Cardiac muscle cell (in vitro differentiated cells and primary cell): ENCODE data around the gene HAUS1. TPM values are rescaled to one million over a fixed set of nuclear protein-coding genes. Genes with fewer than 3 reads are reported as not detected.

Experiments
- DNase-seq, 2 donors: peaks; one replicate each; pipeline versions ENCODE4 v3.0.0 to v3.0.0-alpha.2; 2010 to 2017; ENCODE audit warnings: low read depth in 1 of 2, low spot score in 1 of 2
- H3K27ac ChIP-seq: fragments of 200-600 bp; sonication (generic); 2 replicates; pipeline ENCODE4 v1.5.1; 2016
- H3K27me3 ChIP-seq: fragments of 200-600 bp; sonication (generic); 2 replicates; pipeline ENCODE4 v1.6.0; 2016; ENCODE audit warnings: control low read depth
- H3K36me3 ChIP-seq: fragments of 200-600 bp; sonication (generic); 2 replicates; pipeline ENCODE4 v1.5.1; 2016; ENCODE audit warnings: control low read depth
- H3K4me1 ChIP-seq: fragments of 200-600 bp; sonication (generic); 2 replicates; pipeline ENCODE4 v1.8.1; 2017; ENCODE audit warnings: low read depth, mild to moderate bottlenecking, mixed run types
- H3K4me3 ChIP-seq: fragments of 200-600 bp; sonication (generic); 2 replicates; pipeline ENCODE4 v1.5.1; 2016; ENCODE audit warnings: mild to moderate bottlenecking
- H3K9me3 ChIP-seq: fragments of 200-600 bp; sonication (generic); 2 replicates; pipeline ENCODE4 v1.5.1; 2017; ENCODE audit warnings: low read depth, mild to moderate bottlenecking, control low read depth
- polyA plus RNA-seq: library from polyadenylated mRNA; unstranded; fragments of >200 nt; fragmentation: Nextera tagmentation; extraction: Ambion mirVana; gene quantifications from 2 replicates; pipeline ENCODE4 v1.2.1, GENCODE V29; 2016
- total RNA-seq: library from RNA; depleted of rRNA; stranded (reverse); fragments of >200 nt; gene quantifications from 2 replicates; pipeline ENCODE4 v1.2.3, GENCODE V29; 2016
- TF ChIP-seq, protein P1 (sequence below): IDR thresholded peaks from 2 replicates; pipeline ENCODE4 v1.5.1; 2012; ENCODE audit warnings: low read depth, mild to moderate bottlenecking, low read length

Gene HAUS1
- total and polyA plus RNA-seq, 2 experiments from 2014 or later = 34.8 to 74.2 TPM

DNA sequence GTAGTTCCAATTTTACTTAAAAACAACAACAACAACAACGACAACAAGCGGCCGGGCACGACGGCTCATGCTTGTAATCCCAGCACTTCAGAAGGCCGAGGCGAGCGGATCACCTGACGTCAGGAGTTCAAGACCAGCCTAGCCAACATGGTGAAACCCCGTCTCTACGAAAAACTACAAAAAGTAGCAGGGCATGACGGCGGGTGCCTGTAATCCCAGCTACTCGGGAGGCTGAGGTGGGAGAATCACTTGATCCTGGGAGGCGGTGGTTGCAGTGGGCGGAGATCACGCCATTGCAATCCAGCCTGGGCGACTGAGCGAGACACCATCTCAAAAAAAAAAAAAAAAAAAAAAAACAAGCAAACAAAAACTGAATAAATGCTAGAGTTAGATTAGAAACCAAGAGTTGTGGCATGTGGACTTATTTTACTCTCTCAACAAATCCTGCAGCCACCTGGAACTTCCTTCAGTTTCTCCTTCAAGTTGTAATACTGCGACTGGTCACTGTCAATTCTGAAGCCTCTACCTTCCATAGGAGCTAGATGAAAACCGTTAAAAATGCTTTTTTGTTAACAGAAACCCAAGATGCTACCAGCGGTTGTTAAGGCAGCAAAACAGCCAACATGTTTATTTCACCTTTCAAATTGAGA is 7.4 kb upstream of the HAUS1 start:
- peaks cover 7% of the 10 kb centered on the region for H3K36me3 ChIP-seq
- H3K27ac ChIP-seq = peak overlapping the region; percentile 98
- H3K27me3 ChIP-seq = no peaks in the 10 kb centered on the region
- no peak for DNase-seq
- peaks cover 24% of the 10 kb centered on the region for H3K4me1 ChIP-seq
- TF ChIP-seq, protein P1, sequence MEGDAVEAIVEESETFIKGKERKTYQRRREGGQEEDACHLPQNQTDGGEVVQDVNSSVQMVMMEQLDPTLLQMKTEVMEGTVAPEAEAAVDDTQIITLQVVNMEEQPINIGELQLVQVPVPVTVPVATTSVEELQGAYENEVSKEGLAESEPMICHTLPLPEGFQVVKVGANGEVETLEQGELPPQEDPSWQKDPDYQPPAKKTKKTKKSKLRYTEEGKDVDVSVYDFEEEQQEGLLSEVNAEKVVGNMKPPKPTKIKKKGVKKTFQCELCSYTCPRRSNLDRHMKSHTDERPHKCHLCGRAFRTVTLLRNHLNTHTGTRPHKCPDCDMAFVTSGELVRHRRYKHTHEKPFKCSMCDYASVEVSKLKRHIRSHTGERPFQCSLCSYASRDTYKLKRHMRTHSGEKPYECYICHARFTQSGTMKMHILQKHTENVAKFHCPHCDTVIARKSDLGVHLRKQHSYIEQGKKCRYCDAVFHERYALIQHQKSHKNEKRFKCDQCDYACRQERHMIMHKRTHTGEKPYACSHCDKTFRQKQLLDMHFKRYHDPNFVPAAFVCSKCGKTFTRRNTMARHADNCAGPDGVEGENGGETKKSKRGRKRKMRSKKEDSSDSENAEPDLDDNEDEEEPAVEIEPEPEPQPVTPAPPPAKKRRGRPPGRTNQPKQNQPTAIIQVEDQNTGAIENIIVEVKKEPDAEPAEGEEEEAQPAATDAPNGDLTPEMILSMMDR = no peak
- H3K4me3 ChIP-seq = peak overlapping the region; percentile 88
- H3K9me3 ChIP-seq = no peaks in the 10 kb centered on the region

DNA sequence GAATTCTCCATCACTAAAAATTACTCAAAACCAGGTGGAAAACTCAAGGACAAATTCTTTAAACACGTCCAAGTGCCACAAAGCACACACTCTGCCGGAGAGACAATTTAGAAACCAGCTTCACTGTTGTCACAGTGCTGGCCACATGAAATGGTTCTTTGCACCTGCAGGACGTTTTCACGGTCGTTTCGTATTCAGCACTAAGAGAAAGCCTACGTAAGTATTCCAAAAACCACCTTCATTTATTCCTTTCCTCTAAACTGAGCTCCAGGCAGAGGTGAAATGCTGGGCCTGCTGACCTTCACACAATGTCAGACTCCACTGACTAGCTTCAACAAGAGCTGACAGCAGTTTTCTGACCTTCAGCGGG is 6.8 kb upstream of the HAUS1 start:
- TF ChIP-seq, protein P1 = no peak
- no peaks in the 10 kb centered on the region for H3K27me3 ChIP-seq
- H3K36me3 ChIP-seq = peaks cover 6% of the 10 kb centered on the region
- peak overlapping the region; percentile 88 for H3K4me3 ChIP-seq
- no peak for DNase-seq
- peaks cover 22% of the 10 kb centered on the region for H3K4me1 ChIP-seq
- no peaks in the 10 kb centered on the region for H3K9me3 ChIP-seq
- peak overlapping the region; percentile 98 for H3K27ac ChIP-seq

DNA sequence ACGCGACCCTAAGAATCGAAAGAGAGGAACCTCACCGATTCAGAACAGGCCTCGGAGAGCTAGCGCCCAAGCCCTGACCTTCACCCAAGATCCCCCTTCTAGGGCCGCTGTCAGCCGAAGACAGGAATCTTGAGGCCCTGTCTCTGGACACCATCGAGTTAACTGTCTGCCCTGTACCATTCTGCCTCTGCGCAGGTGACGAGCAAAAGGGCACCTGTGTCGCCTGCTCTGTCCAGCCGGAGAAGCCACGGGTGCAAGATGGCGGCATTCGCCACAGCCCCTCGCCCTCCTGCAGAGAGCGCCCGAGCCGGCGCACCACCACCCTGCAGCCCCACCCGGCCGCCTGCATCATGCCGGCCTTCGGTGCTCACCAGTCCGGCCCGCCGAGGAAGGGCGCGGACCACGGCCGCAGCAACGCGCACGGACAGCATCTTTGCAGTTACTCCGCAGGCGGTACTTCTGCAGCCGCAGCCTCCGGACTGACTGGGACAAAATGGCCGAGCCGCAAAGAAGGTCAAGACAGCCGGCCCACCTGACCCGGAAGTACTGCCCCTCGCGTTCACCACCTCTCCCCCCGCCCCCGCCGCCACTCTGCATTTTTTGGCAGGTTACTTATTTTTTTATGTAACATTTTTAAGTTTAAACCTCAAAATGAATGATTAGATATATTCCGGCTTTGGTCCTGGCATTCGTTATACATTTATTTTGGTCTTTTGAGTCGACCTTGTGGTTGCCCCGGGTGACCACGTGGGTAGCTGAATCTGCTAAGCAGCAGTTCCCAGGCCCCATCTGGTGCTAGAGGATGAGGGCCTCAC is 6.2 kb upstream of the HAUS1 start, which contains the start of gene ATP5F1A:
Gene ATP5F1A (minus strand): TSS at position 496 of the 815 bp plus-strand sequence. CDS start 65 bp downstream, at position 431.
- H3K27ac ChIP-seq = peak within 1 kb of the TSS; percentile 98

DNA sequence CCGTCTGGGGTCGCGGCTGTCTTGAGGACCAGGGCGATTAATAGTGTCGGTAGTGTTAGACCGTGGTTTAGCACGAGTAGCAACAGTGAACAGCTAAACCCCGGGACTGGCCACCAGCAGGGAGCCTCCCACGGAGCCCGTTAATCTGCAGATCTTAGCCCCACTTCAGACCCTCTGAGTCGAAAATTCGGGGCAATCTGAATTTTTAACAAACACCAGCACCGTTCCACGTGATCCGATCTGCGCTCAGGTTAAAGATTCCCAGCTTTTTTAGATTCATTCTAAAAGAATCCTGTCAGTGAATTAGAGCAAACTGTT is 5.6 kb upstream of the HAUS1 start:
- peak overlapping the region; percentile 98 for H3K27ac ChIP-seq
- H3K9me3 ChIP-seq = no peaks in the 10 kb centered on the region
- H3K4me3 ChIP-seq = peak overlapping the region; percentile 88
- H3K4me1 ChIP-seq = peaks cover 17% of the 10 kb centered on the region
- H3K27me3 ChIP-seq = no peaks in the 10 kb centered on the region
- peaks cover 6% of the 10 kb centered on the region for H3K36me3 ChIP-seq
- no peak for DNase-seq
- TF ChIP-seq, protein P1 = no peak

More for the DNA sequence above, 6.2 kb upstream of the HAUS1 start, which contains the start of gene ATP5F1A:
- no peaks in the 10 kb centered on the region for H3K27me3 ChIP-seq
- peaks cover 21% of the 10 kb centered on the region for H3K4me1 ChIP-seq
- H3K36me3 ChIP-seq = peaks cover 6% of the 10 kb centered on the region
- DNase-seq = peak; percentile 88 to 90
- TF ChIP-seq, protein P1 = peak; percentile 6
- no peaks in the 10 kb centered on the region for H3K9me3 ChIP-seq
- peak within 1 kb of the TSS; percentile 88 for H3K4me3 ChIP-seq

DNA sequence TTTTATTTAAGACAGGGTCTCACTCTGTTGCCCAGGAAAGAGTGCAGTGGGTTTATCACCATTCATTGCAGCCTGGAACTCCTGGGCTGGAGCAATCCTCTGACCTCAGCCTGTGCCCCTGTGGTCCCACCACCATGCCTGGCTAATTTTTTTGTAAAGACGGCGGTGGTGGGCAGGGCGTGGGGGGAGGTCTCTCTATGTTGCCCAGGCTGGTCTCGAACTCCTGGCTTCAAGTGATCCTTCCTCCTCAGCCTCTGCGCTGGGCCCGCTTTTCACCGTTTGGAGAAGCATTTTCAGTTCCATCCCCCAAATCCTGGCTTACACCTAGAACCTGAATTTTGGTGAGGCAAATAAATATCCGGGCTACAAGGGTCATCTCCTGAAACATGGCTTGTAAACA is 4.7 kb upstream of the HAUS1 start:
- Histone ChIP-seq H3K4me1 (peaks cover 16% of the 10 kb centered on the region), H3K9me3 (no peaks in the 10 kb centered on the region), H3K27me3 (no peaks in the 10 kb centered on the region), H3K36me3 (peaks cover 6% of the 10 kb centered on the region), H3K27ac (no peak overlapping the region), H3K4me3 (no peak overlapping the region)
- no peak for DNase-seq
- TF ChIP-seq, protein P1 = no peak
